HepG2 (cell line): ENCODE data around the gene P2RX6. TPM values are rescaled to one million over a fixed set of nuclear protein-coding genes. Genes with fewer than 3 reads are reported as not detected.

Experiments
- ATAC-seq: fragments of 200-7000 bp; cut with Tn5 transposase; 3 replicates; pipeline ENCODE4 v1.9.1; 2020; ENCODE audit warnings: mild to moderate bottlenecking, moderate library complexity
- BruUV-seq: library from RNA; stranded (reverse); fragments of 400-500 nt; replicated peaks from 2 replicates; lab custom pipeline; 2021; lab: Mats Ljungman, UMichigan
- CTCF ChIA-PET: fragments of 300-600 bp; formaldehyde crosslinking; extraction: SDS; loops from one replicate; lab custom pipeline; 2021; ENCODE audit warnings: low total read pairs, inconsistent platforms, low intra/inter-chr PET ratio; lab: Yijun Ruan, JAX
- POLR2A ChIA-PET: fragments of 350-600 bp; sonication (Branson Sonifier 250); formaldehyde crosslinking; loops from one replicate; lab custom pipeline; 2020; ENCODE audit warnings: antibody characterized with exemption, inconsistent platforms; lab: Yijun Ruan, JAX
- DNase-seq: peaks from one replicate; pipeline ENCODE4 v3.0.0-alpha.2; 2015; ENCODE audit warnings: low spot score
- FAIRE-seq: peaks from 3 replicates; lab custom pipeline; 2011; peaks lifted over from hg19 to GRCh38; lab: Jason Lieb, UNC
- H2AFZ ChIP-seq: one replicate; pipeline ENCODE4 v1.6.1; 2011; ENCODE audit warnings: low read length, inconsistent platforms
- H3K27ac ChIP-seq: fragments of 300-600 bp; 3 replicates; pipeline ENCODE4 v1.8.0; 2011; ENCODE audit warnings: mixed run types, mild to moderate bottlenecking, mixed read lengths, low read length, inconsistent platforms; ENCODE audit not compliant: insufficient read depth; ENCODE audit errors: extremely low read length
- H3K27me3 ChIP-seq, 2 experiments: fragments of 200-600 bp in 1 of 2; 2 replicates in 1 of 2; 3 replicates in 1 of 2; pipeline versions ENCODE4 v1.6.0 to v1.8.0; 2011; ENCODE audit warnings: low read length in 2 of 2, mild to moderate bottlenecking in 2 of 2, moderate library complexity in 2 of 2, inconsistent platforms in 1 of 2; ENCODE audit not compliant: insufficient read depth in 2 of 2, control insufficient read depth in 1 of 2
- H3K36me3 ChIP-seq, 2 experiments: fragments of 200-600 bp in 1 of 2; replicated peaks in 1 of 2; 2 replicates in 1 of 2; 3 replicates in 1 of 2; pipeline versions ENCODE4 v1.5.1 to v1.8.0; 2011; ENCODE audit warnings: low read length in 2 of 2, inconsistent platforms in 1 of 2; ENCODE audit not compliant: insufficient read depth in 2 of 2, control insufficient read depth in 1 of 2
- H3K4me1 ChIP-seq: 2 replicates; pipeline ENCODE4 v1.5.1; 2012; ENCODE audit warnings: low read length, inconsistent platforms; ENCODE audit not compliant: insufficient read depth
- H3K4me2 ChIP-seq: 2 replicates; pipeline ENCODE4 v1.6.0; 2011; ENCODE audit warnings: low read depth, low read length, inconsistent platforms
- H3K4me3 ChIP-seq, 3 experiments: fragments of 200-600 bp in 1 of 3; sonication (generic), shearing (Covaris generic) in 1 of 3; replicated peaks in 1 of 3; 2 replicates each; pipeline ENCODE4 v1.5.1; 2011 to 2016; ENCODE audit warnings: low read length in 3 of 3, inconsistent platforms in 2 of 3, low read depth in 2 of 3, mild to moderate bottlenecking in 2 of 3, control low read depth in 1 of 3, mixed read lengths in 1 of 3; ENCODE audit not compliant: insufficient read depth in 1 of 3
- H3K79me2 ChIP-seq: one replicate; pipeline ENCODE4 v1.6.1; 2011; ENCODE audit warnings: low read length, inconsistent platforms; ENCODE audit not compliant: insufficient read depth
- H3K9ac ChIP-seq: 2 replicates; pipeline ENCODE4 v1.6.0; 2011; ENCODE audit warnings: mild to moderate bottlenecking, low read depth, low read length, inconsistent platforms; ENCODE audit not compliant: insufficient read depth
- H3K9me3 ChIP-seq: 2 replicates; pipeline ENCODE4 v1.5.1; 2012; ENCODE audit warnings: mild to moderate bottlenecking, low read length
- H4K20me1 ChIP-seq: 2 replicates; pipeline ENCODE4 v1.6.0; 2011; ENCODE audit warnings: inconsistent platforms, mild to moderate bottlenecking, low read length, moderate library complexity; ENCODE audit not compliant: insufficient read depth
- MIER2 ChIP-seq: IDR thresholded peaks from 2 replicates; pipeline ENCODE4 v1.6.1; 2016; ENCODE audit warnings: missing biosample characterization, missing genetic modification reagents
- ZFP82 ChIP-seq: sonication (generic); formaldehyde crosslinking; IDR thresholded peaks from 2 replicates; pipeline ENCODE4 v1.5.1; 2020; ENCODE audit warnings: mild to moderate bottlenecking, missing genetic modification reagents, borderline replicate concordance
- ZNF460 ChIP-seq: sonication (generic); formaldehyde crosslinking; IDR thresholded peaks from 2 replicates; pipeline ENCODE4 v1.5.1; 2020; ENCODE audit warnings: missing genetic modification reagents, mild to moderate bottlenecking, borderline replicate concordance
- ZNF543 ChIP-seq: sonication (generic); formaldehyde crosslinking; IDR thresholded peaks from 2 replicates; pipeline ENCODE4 v1.4.0; 2020; ENCODE audit warnings: mild to moderate bottlenecking, missing genetic modification reagents
- ZNF850 ChIP-seq: sonication (generic); formaldehyde crosslinking; conservative IDR thresholded peaks from 2 replicates; pipeline ENCODE4 v1.9.0; 2021; ENCODE audit warnings: mild to moderate bottlenecking, missing genetic modification reagents
- WGBS: methylation state at CpG from one replicate; pipeline ENCODE4 v1.1.6; 2017; ENCODE audit warnings: low lambda C conversion rate; 5-methylcytosine and 5-hydroxymethylcytosine counted together
- in situ Hi-C: cut with HindIII; loops from 2 replicates; pipeline ENCODE4 v1.10.0; 2017; ENCODE audit warnings: low pct_unique_long_range_greater_than_20kb; ENCODE audit not compliant: extremely low pct_ligation_motif_present
- intact Hi-C: fragments of 100-400 bp; cut with micrococcal nuclease; formaldehyde crosslinking; loops from one replicate; pipeline ENCODE4 v1.10.0; 2022; ENCODE audit not compliant: unreplicated experiment
- polyA plus RNA-seq, 8 experiments: library from polyadenylated mRNA; depleted of rRNA in 3 of 8; stranded (reverse) in 7 of 8; unstranded in 1 of 8; fragments of >200 nt; fragmentation: Illumina TruSeq in 4 of 8; extraction: Trizol in 4 of 8; gene quantifications; 2 replicates each; pipeline versions ENCODE4 v1.2.1 to v1.2.3, GENCODE V29; 2011 to 2016; ENCODE audit warnings: low read depth in 4 of 8, missing spikeins in 1 of 8, mixed read lengths in 1 of 8; ENCODE audit not compliant: insufficient read depth in 1 of 8
- total RNA-seq, 5 experiments: library from RNA; depleted of rRNA; stranded (reverse); fragments of >200 nt; fragmentation: Illumina TruSeq; extraction: Trizol; gene quantifications; 2 replicates each; pipeline ENCODE4 v1.2.3, GENCODE V29; 2016; ENCODE audit warnings: low read depth in 1 of 5
- TF ChIP-seq, protein P1 (sequence below): sonication (generic); formaldehyde crosslinking; IDR thresholded peaks from 2 replicates; pipeline ENCODE4 v1.5.1; 2020; ENCODE audit warnings: mild to moderate bottlenecking, missing genetic modification reagents, borderline replicate concordance

Gene P2RX6
- total and polyA plus RNA-seq, 2 of the 13 experiments (the other 11 are each of a cell fraction or from before 2014, with no cell fraction given) = 0.04 to 0.12 TPM

DNA sequence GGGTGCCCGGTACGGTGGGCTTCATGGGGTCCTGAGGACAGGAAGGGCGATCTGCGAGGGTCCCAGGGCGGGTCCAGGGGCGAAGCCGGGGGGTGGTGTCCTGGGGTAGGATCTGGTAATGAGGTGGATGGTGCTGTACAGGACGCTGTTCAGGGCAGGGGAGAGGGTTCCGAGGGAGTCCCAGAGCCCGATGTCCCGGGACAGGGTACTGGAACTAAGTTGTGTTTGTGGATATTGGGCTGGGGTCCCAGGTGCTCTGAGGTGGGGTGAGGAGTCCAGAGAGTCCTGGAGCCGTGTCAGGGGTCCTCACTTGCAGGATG is 32.4 kb upstream of the P2RX6 start:
- Histone ChIP-seq H3K27me3 (no peaks in the 10 kb centered on the region; a peak in 1 of 5 replicates), H3K79me2 (peaks cover 11% of the 10 kb centered on the region), H3K36me3 (peaks cover 0 to 8% of the 10 kb centered on the region in 2 experiments; a peak in 3 of 5 replicates), H3K4me3 (peak overlapping the region; percentile 67 to 98 (median 83)), H3K27ac (peak overlapping the region; percentile 80), H2AFZ (no peak overlapping the region), H3K4me1 (peaks cover 39% of the 10 kb centered on the region), H3K9me3 (0 out of 2 replicates have a peak, but pooled peaks cover 4% of the 10 kb centered on the region), H4K20me1 (no peaks in the 10 kb centered on the region), H3K9ac (peak overlapping the region; percentile 79), H3K4me2 (peak overlapping the region; percentile 97)
- 0% methylated on average over 10 of the region's 12 CpGs for WGBS
- BruUV-seq = TSS peak; percentile 18
- in situ Hi-C loops (no loop called here), intact Hi-C loops (no loop called here)
- ChIA-PET CTCF (interaction anchor here (1.7 kb wide), 1 partner anchor 20 kb away, joined by 7 read pairs; no protein-coding TSS in a partner anchor), POLR2A (interaction anchor here (0.6 to 4.3 kb wide), 23 partner anchors 9 to 205 kb away, joined by 3 to 45 read pairs (median 7); partner anchors contain the start of genes AIFM3, CRKL, P2RX6 and THAP7)
- DNase-seq (no peak), ATAC-seq (peak; percentile 43), FAIRE-seq (no peak)
- TF ChIP-seq, protein P1, sequence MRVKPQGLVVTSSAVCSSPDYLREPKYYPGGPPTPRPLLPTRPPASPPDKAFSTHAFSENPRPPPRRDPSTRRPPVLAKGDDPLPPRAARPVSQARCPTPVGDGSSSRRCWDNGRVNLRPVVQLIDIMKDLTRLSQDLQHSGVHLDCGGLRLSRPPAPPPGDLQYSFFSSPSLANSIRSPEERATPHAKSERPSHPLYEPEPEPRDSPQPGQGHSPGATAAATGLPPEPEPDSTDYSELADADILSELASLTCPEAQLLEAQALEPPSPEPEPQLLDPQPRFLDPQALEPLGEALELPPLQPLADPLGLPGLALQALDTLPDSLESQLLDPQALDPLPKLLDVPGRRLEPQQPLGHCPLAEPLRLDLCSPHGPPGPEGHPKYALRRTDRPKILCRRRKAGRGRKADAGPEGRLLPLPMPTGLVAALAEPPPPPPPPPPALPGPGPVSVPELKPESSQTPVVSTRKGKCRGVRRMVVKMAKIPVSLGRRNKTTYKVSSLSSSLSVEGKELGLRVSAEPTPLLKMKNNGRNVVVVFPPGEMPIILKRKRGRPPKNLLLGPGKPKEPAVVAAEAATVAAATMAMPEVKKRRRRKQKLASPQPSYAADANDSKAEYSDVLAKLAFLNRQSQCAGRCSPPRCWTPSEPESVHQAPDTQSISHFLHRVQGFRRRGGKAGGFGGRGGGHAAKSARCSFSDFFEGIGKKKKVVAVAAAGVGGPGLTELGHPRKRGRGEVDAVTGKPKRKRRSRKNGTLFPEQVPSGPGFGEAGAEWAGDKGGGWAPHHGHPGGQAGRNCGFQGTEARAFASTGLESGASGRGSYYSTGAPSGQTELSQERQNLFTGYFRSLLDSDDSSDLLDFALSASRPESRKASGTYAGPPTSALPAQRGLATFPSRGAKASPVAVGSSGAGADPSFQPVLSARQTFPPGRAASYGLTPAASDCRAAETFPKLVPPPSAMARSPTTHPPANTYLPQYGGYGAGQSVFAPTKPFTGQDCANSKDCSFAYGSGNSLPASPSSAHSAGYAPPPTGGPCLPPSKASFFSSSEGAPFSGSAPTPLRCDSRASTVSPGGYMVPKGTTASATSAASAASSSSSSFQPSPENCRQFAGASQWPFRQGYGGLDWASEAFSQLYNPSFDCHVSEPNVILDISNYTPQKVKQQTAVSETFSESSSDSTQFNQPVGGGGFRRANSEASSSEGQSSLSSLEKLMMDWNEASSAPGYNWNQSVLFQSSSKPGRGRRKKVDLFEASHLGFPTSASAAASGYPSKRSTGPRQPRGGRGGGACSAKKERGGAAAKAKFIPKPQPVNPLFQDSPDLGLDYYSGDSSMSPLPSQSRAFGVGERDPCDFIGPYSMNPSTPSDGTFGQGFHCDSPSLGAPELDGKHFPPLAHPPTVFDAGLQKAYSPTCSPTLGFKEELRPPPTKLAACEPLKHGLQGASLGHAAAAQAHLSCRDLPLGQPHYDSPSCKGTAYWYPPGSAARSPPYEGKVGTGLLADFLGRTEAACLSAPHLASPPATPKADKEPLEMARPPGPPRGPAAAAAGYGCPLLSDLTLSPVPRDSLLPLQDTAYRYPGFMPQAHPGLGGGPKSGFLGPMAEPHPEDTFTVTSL (CRISPR knock-in tag) = 0 out of 2 replicates have a peak, but pooled peaks have one; percentile 24
- TF ChIP-seq MIER2 (CRISPR knock-in tag) = no peak
- 0 out of 2 replicates have a peak, but pooled peaks have one; percentile 43 for TF ChIP-seq ZNF850
- peak; percentile 2; the same call in 1 of the 2 replicates for TF ChIP-seq ZFP82 (CRISPR knock-in tag)
- TF ChIP-seq ZNF460 = 0 out of 2 replicates have a peak, but pooled peaks have one; percentile 16
- peak; percentile 50; the same call in 1 of the 2 replicates for TF ChIP-seq ZNF543 (CRISPR knock-in tag)
